Fibroblast of the aortic adventitia (primary cell): Measurements from ENCODE around the gene SVOPL. TPM values are rescaled to one million over a fixed set of nuclear protein-coding genes. Genes with fewer than 3 reads are reported as not detected.

ENCODE experiments used
- DNase-seq: peaks from one replicate; pipeline ENCODE4 v3.0.0-alpha.2; 2010; ENCODE audit warnings: low read depth
- H3K4me3 ChIP-seq: 2 replicates; pipeline ENCODE4 v1.5.1; 2011; ENCODE audit warnings: low read depth, mild to moderate bottlenecking, control low read depth, low read length, moderate library complexity
- CTCF ChIP-seq: IDR thresholded peaks from 2 replicates; pipeline ENCODE4 v1.5.1; 2011; ENCODE audit warnings: mild to moderate bottlenecking, low read length, control low read depth, inconsistent platforms; ENCODE audit not compliant: insufficient read depth
- total RNA-seq: library from RNA; depleted of rRNA; stranded (reverse); fragments of >200 nt; gene quantifications from 2 replicates; pipeline ENCODE4 v1.2.3, GENCODE V29; 2012; ENCODE audit warnings: low replicate concordance

Gene SVOPL
- total RNA-seq = not detected in 2 replicates

DNA sequence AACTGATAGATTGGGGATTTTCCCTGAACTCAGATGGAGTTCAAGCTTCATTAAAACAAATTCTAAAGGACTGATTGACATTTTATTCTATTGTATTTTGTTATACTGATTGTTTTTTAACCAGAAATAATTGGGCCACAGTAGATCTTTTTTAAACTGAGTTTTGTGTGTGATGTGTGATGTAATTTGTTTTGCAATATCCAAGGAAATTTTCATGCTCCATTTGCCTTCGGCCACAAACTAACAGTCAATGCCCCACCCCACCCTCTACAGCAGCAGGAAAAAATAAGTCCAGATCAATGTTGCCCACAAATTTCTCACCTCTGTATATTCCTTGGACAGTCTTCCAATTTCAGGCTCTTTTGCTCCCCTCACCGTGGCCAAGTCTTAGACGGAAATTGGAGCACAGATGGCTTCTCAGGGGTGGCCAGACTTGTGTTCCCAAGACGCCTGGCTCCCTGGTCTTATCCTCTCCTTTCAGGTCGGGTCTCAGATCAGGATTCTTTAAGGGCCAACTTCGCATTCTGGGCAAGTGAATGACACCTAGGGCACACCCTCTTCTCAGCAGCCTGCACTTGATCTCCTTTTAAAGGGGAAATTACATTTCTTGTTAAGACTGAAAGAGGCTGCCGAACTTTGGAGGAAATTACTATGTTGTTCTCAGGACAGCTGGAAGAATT lies at the start of gene SVOPL:
Gene SVOPL (minus strand): TSS at position 506 of the 680 bp plus-strand sequence. CDS start 22,317 bp downstream, outside the sequence.
- no peak for TF ChIP-seq CTCF
- DNase-seq = no peak
- H3K4me3 ChIP-seq = no peak within 1 kb of the TSS

- DNase-seq = no peak
- no peak for TF ChIP-seq CTCF
- H3K4me3 ChIP-seq = no peak overlapping the region
Observed at GRCh38 chr7:138750473-138750872, 49.3 kb upstream of the SVOPL start.

- no peak for DNase-seq
Observed at GRCh38 chr7:138749960-138750359, 48.8 kb upstream of the SVOPL start.

DNA sequence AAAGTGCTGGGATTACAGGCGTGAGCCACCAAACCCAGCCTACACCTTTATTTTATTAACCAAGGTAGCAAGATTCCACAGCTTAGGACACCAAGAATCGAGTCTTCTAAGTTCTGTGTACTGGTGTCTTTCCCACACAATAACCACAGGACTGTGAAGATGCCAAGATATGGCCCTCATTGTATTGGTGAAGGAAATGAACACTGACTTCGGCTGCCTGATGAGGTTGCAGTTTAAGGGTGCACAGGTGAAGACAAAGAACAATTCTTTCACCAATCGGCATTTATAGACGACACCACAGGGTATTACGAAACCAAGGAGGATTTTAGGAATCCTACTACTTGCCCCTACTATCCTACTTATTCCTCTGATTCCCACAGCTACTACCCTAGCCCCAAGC lies 47.5 kb upstream of the SVOPL start:
- no peak for TF ChIP-seq CTCF
- H3K4me3 ChIP-seq = no peak overlapping the region
- no peak for DNase-seq

More at GRCh38 chr7:138749960-138750359, 48.8 kb upstream of the SVOPL start:
- no peak overlapping the region for H3K4me3 ChIP-seq
- no peak for TF ChIP-seq CTCF

DNA sequence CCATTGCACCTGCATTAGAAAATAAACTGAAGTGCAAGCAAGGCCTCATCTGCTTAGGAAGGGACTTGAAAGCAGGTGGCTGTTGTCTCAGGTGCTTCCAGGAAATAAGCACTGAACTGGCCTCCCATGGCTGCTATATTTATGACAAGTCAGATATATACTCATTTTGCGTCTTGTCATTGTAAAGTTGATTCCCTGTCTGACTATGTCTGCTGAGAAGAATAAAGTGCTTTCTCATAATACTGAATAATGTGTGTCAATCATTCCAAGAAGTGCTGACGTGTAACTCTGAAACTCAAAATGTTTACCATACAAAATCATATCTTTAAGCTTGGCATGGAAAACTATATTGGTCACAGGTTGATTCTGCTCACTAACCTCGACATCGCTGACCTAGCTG lies 44.9 kb upstream of the SVOPL start:
- no peak overlapping the region for H3K4me3 ChIP-seq
- DNase-seq = no peak
- TF ChIP-seq CTCF = no peak

GRCh38 chr7:138745189-138745588 lies 44.0 kb upstream of the SVOPL start:
- DNase-seq = no peak
- TF ChIP-seq CTCF = no peak
- H3K4me3 ChIP-seq = no peak overlapping the region

DNA sequence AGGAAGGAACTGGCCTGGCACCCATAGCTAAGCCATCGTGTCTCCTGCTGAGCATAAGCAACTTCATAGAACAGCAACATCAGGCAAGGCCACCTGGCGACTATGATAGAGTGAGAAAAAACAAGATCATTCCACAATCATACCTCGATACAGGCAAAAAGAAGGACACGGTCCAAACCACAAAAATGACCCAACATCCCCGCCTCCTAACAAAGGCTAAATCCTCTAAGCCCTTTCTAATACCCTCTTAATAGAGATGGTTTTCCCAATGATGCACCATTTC lies 40.2 kb upstream of the SVOPL start:
- no peak overlapping the region for H3K4me3 ChIP-seq
- TF ChIP-seq CTCF = no peak
- no peak for DNase-seq
